Measurements from ENCODE around the gene YTHDF1. TPM values are rescaled to one million over a fixed set of nuclear protein-coding genes. Genes with fewer than 3 reads are reported as not detected.

The YTHDF1 gene
- total and polyA plus RNA-seq, 11 donors = 14.7 to 38.2 (median 22.5) TPM

DNA sequence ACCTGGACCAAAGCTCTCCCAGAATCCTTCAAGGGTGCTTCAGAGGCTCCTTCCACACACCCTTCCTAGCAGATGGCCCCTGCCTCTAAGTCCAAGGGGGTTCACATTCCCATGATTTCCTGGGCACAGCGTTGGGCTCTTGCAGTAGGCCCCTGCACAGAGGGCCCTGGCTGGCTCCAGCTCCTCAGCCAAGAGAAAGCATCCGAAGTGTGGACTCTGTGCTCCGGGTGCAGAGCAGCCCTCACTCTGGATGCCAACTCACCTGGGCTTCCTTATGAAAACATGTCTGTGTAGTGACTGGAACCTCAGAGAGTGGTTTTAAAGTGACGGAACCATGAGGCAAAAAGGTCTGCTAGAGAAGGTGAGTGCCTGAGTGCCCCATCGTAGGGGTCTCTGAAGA is 11.6 kb downstream of the YTHDF1 start:
- H3K9me3 ChIP-seq = no peaks in the 10 kb centered on the region
- H3K4me1 ChIP-seq = peaks cover 0 to 19% (median 5%) of the 10 kb centered on the region in 12 donors
- no peak overlapping the region for H3K4me3 ChIP-seq
- ATAC-seq = no peak
- H3K27ac ChIP-seq = no peak overlapping the region
- H3K27me3 ChIP-seq = no peaks in the 10 kb centered on the region
- intact Hi-C loops (cut with DNase I) = no loop called here
- WGBS, 4 donors = 83 to 96% (median 90%) methylated on average over 5 of the region's 5 CpGs
- H3K36me3 ChIP-seq = peaks cover 4 to 96% (median 88%) of the 10 kb centered on the region in 9 donors
- DNase-seq = no peak
- TF ChIP-seq POLR2A (IDR thresholded peaks at IDR 0.05) (no peak), CTCF (IDR thresholded peaks at IDR 0.05) (no peak)

DNA sequence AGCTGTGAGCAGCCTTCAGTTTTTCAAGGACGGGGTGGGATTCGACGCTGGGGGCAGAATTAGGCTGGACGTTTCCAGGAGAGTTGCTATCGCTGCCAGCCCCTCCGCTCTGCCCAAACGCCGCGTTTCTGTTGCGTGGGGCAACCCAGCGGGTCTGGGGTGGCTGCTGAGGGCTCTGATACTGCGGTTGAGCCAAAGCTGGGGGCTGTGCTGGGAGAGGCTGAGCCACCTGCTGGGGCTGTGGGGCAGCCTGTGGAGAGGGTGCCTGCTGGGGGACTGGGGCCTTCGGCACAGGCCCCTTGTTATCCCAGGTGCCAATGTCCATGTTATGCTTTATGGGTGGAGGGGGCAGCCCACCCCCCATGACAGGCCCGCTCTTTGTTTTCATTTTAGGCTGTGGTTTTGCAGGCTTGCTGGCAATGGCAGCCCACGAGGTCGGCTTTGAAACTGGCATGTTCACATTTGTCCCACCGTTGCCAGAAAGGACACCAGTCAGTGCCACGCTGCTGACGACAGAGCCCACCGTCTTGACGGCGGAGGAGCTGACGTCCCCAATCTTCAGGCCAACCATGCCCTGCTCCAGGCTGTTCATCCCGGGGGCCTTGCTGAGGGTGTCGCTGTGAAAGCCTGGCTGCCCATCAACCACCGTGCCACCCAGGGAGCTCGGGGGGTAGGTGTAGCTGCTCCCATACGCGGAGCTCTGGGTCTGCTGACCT is 13.0 kb downstream of the YTHDF1 start:
- H3K27ac ChIP-seq = no peak overlapping the region
- DNase-seq = no peak
- intact Hi-C loops (cut with DNase I) = no loop called here
- no peaks in the 10 kb centered on the region for H3K9me3 ChIP-seq
- no peaks in the 10 kb centered on the region for H3K27me3 ChIP-seq
- TF ChIP-seq CTCF (IDR thresholded peaks at IDR 0.05) (no peak), POLR2A (IDR thresholded peaks at IDR 0.05) (no peak)
- peaks cover 0 to 29% (median 6%) of the 10 kb centered on the region in 12 donors for H3K4me1 ChIP-seq
- H3K4me3 ChIP-seq = no peak overlapping the region
- H3K36me3 ChIP-seq = peaks cover 4 to 91% (median 75%) of the 10 kb centered on the region in 9 donors
- 91 to 95% (median 93%) methylated on average over 25 to 29 of the region's 29 CpGs for WGBS, 4 donors
- no peak for ATAC-seq

DNA sequence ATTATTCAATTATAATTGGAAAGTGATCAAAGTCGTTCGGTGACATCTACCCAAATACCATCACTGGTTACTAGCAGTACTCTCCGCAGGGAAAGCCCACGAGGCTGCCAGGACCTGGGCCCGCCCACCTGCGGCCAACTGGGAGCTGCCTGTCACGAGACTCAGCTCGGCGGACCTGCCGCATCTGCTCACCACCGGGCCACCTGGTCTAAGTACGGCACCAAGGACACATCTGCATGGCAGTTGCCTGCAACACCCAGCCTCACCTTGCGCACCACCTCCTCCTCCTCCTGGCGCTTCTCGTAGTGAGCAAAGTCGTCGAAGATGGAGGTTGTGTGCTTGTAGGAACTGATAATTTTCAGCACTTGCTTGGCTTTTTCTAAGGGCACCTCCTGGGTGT is 13.9 kb downstream of the YTHDF1 start:
- H3K27me3 ChIP-seq = no peaks in the 10 kb centered on the region
- no peak for ATAC-seq
- H3K9me3 ChIP-seq = no peaks in the 10 kb centered on the region
- no peak for DNase-seq
- H3K27ac ChIP-seq = no peak overlapping the region
- H3K4me1 ChIP-seq = peaks cover 0 to 39% (median 7%) of the 10 kb centered on the region in 12 donors
- no peak overlapping the region for H3K4me3 ChIP-seq
- peaks cover 4 to 91% (median 66%) of the 10 kb centered on the region in 9 donors for H3K36me3 ChIP-seq
- intact Hi-C loops (cut with DNase I) = no loop called here
- 87 to 90% (median 89%) methylated on average over 17 of the region's 17 CpGs for WGBS, 4 donors
- TF ChIP-seq POLR2A (IDR thresholded peaks at IDR 0.05) (no peak), CTCF (IDR thresholded peaks at IDR 0.05) (no peak)

GRCh38 chr20:63198606-63199005 is 17.3 kb downstream of the YTHDF1 start:
- peaks cover 2 to 84% (median 61%) of the 10 kb centered on the region in 9 donors for H3K36me3 ChIP-seq
- WGBS, 4 donors = 75 to 81% (median 76%) methylated on average over 7 of the region's 7 CpGs
- H3K9me3 ChIP-seq = no peaks in the 10 kb centered on the region
- H3K4me3 ChIP-seq = no peak overlapping the region
- no peak overlapping the region for H3K27ac ChIP-seq
- TF ChIP-seq CTCF (IDR thresholded peaks at IDR 0.05) (no peak), POLR2A (IDR thresholded peaks at IDR 0.05) (no peak)
- no peak for ATAC-seq
- intact Hi-C loops (cut with DNase I) = no loop called here
- no peak for DNase-seq
- H3K4me1 ChIP-seq = peaks cover 0 to 34% (median 4%) of the 10 kb centered on the region in 12 donors
- H3K27me3 ChIP-seq = no peaks in the 10 kb centered on the region
